GM18507 (cell line): Measurements from ENCODE around the gene UBC.
A peak's percentile ranks its signal among the peaks of the same experiment; 100 is the strongest.
"Not testable (repeated sequence)": the region's sequence is repeated elsewhere in the genome, so short reads cannot be mapped to it uniquely, and the experiment has no call there.

Experiments used
- DNase-seq: peaks from one replicate; pipeline ENCODE4 v3.0.0; 2011; ENCODE audit warnings: low read depth; ENCODE audit not compliant: insufficient read length; ENCODE audit errors: extremely low spot score
- FAIRE-seq: peaks from 2 replicates; lab custom pipeline; 2011; peaks lifted over from hg19 to GRCh38; lab: Jason Lieb, UNC

Gene UBC

GRCh38 chr12:124896461-124896860 is 18.0 kb downstream of the UBC start:
- FAIRE-seq (no peak), DNase-seq (no peak)

- DNase-seq, result no peak
- FAIRE-seq, result peak; percentile 71
Measured at GRCh38 chr12:124893792-124894516, 20.5 kb downstream of the UBC start.

- no peak for DNase-seq
- no peak for FAIRE-seq
Measured at GRCh38 chr12:124888260-124888659, 26.2 kb downstream of the UBC start.

- DNase-seq, result not testable (repeated sequence)
Measured at GRCh38 chr12:124887766-124888165, 26.7 kb downstream of the UBC start.

GRCh38 chr12:124884587-124885438 is 29.6 kb downstream of the UBC start:
- peak; percentile 78 for FAIRE-seq
- no peak for DNase-seq

More at GRCh38 chr12:124887766-124888165, 26.7 kb downstream of the UBC start:
- not testable (repeated sequence) for FAIRE-seq

- DNase-seq (no peak), FAIRE-seq (no peak)
Measured at GRCh38 chr12:124883263-124884130, 31.0 kb downstream of the UBC start.

GRCh38 chr12:124881123-124881522 is 33.3 kb downstream of the UBC start:
- DNase-seq (no peak), FAIRE-seq (no peak)

- FAIRE-seq, DNase-seq: not testable (repeated sequence)
Measured at GRCh38 chr12:124880335-124880734, 34.1 kb downstream of the UBC start.

- FAIRE-seq (no peak), DNase-seq (no peak)
Measured at GRCh38 chr12:124878795-124879516, 35.5 kb downstream of the UBC start.

GRCh38 chr12:124877423-124877822 is 37.0 kb downstream of the UBC start:
- FAIRE-seq (no peak), DNase-seq (no peak)

GRCh38 chr12:124876171-124876570 is 38.3 kb downstream of the UBC start:
- no peak for DNase-seq
- peak; percentile 62 for FAIRE-seq

- FAIRE-seq (no peak), DNase-seq (no peak)
Measured at GRCh38 chr12:124875803-124876132, 38.7 kb downstream of the UBC start.

- FAIRE-seq, result no peak
- no peak for DNase-seq
Measured at GRCh38 chr12:124874988-124875802, 39.3 kb downstream of the UBC start.

- FAIRE-seq, result no peak
Measured at GRCh38 chr12:124874188-124874587, 40.3 kb downstream of the UBC start.

GRCh38 chr12:124872068-124872719 is 42.3 kb downstream of the UBC start:
- DNase-seq (no peak), FAIRE-seq (no peak)

More at GRCh38 chr12:124874188-124874587, 40.3 kb downstream of the UBC start:
- no peak for DNase-seq

- DNase-seq (no peak), FAIRE-seq (no peak)
Measured at GRCh38 chr12:124871297-124871696, 43.2 kb downstream of the UBC start.

- DNase-seq, result no peak
- FAIRE-seq, result no peak
Measured at GRCh38 chr12:124870515-124870914, 43.9 kb downstream of the UBC start.

- no peak for DNase-seq
- FAIRE-seq, result no peak
Measured at GRCh38 chr12:124869059-124869665, 45.3 kb downstream of the UBC start.
